Measurements from ENCODE around the gene ESR1. TPM values are rescaled to one million over a fixed set of nuclear protein-coding genes. Genes with fewer than 3 reads are reported as not detected.

The ESR1 gene
- total and polyA plus RNA-seq, 2 donors (not counting 3 experiments of a cell fraction or from before 2014, with no cell fraction given) = 0.01 TPM; not detected in 1

DNA sequence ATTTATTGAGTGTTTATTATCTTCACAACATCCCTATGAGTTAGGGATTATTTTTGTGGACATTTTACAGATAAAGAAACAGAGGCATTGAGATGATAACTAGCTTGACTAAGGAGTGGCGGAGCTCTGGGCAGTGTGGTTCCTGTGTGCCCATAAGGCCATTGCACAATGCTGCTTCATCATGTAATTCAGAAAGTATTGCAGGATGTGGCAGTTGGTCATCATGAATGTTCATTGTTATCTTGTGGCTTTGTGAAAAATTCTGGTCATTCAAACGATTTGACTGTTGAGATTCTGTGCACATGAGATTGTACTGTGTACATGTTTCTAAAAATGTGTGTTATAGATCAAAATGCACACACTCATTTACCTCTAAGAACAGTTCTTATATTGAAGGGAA, 150.8 kb downstream of the ESR1 start:
- POLR2A ChIA-PET = no interaction called here
- no peak overlapping the region for H3K9ac ChIP-seq (replicated peaks; ENCODE audit: extremely low read depth, insufficient read depth, low read length)
- H3K4me1 ChIP-seq (ENCODE audit: control insufficient read depth, extremely low read depth, insufficient read depth, low read length) = no peaks in the 10 kb centered on the region
- H3K4me3 ChIP-seq (replicated peaks in 1 of 3; ENCODE audit: insufficient read depth in 1 of 3, low read depth in 1 of 3, low read length in 3 of 3) = no peak overlapping the region
- no peak for DNase-seq (ENCODE audit: low read depth, low spot score)
- H3K79me2 ChIP-seq (ENCODE audit: control insufficient read depth, insufficient read depth, low read length) = no peaks in the 10 kb centered on the region
- H3K27ac ChIP-seq (ENCODE audit: insufficient read depth, low read depth, low read length) = no peak overlapping the region
- H3K4me2 ChIP-seq (ENCODE audit: insufficient read depth, low read length) = no peak overlapping the region
- H3K9me3 ChIP-seq (replicated peaks; ENCODE audit: control insufficient read depth, insufficient read depth, low read length) = no peaks in the 10 kb centered on the region
- BruUV-seq (replicated peaks) = no TSS peak
- intact Hi-C loops (cut with micrococcal nuclease) = no loop called here
- no peak overlapping the region for H2AFZ ChIP-seq (ENCODE audit: low read depth, low read length)
- CTCF ChIA-PET = interaction anchor here (2.3 kb wide), 1 partner anchor 167 kb away, joined by 8 read pairs; no protein-coding TSS in a partner anchor
- TF ChIP-seq, protein P1, sequence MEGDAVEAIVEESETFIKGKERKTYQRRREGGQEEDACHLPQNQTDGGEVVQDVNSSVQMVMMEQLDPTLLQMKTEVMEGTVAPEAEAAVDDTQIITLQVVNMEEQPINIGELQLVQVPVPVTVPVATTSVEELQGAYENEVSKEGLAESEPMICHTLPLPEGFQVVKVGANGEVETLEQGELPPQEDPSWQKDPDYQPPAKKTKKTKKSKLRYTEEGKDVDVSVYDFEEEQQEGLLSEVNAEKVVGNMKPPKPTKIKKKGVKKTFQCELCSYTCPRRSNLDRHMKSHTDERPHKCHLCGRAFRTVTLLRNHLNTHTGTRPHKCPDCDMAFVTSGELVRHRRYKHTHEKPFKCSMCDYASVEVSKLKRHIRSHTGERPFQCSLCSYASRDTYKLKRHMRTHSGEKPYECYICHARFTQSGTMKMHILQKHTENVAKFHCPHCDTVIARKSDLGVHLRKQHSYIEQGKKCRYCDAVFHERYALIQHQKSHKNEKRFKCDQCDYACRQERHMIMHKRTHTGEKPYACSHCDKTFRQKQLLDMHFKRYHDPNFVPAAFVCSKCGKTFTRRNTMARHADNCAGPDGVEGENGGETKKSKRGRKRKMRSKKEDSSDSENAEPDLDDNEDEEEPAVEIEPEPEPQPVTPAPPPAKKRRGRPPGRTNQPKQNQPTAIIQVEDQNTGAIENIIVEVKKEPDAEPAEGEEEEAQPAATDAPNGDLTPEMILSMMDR (IDR thresholded peaks at IDR 0.05; ENCODE audit: extremely low read depth in 1 of 2, insufficient read depth in 1 of 2, low read depth in 1 of 2, low read length in 2 of 2) = no peak
- TF ChIP-seq MYC (IDR thresholded peaks at IDR 0.05; ENCODE audit: low read depth, low read length) (no peak), POLR2AphosphoS5 (IDR thresholded peaks at IDR 0.05; ENCODE audit: insufficient read depth, low read depth, low read length) (no peak), JUN (IDR thresholded peaks at IDR 0.05; ENCODE audit: borderline replicate concordance, insufficient read depth, insufficient read length, low read depth) (no peak), GATA2 (IDR thresholded peaks at IDR 0.05; ENCODE audit: insufficient read depth, insufficient read length, low read depth, low read length) (no peak), EZH2 (IDR thresholded peaks at IDR 0.05; ENCODE audit: borderline replicate concordance, low read depth, low read length, severe bottlenecking) (no peak), POLR2A (IDR thresholded peaks at IDR 0.05; ENCODE audit: low read depth, low read length) (no peak), MAX (IDR thresholded peaks at IDR 0.05; ENCODE audit: insufficient read depth, insufficient read length) (no peak), FOS (IDR thresholded peaks at IDR 0.05; ENCODE audit: borderline replicate concordance, insufficient read depth, low read length) (no peak)
- FAIRE-seq = peak; percentile 15
- H3K9me1 ChIP-seq (replicated peaks; ENCODE audit: control insufficient read depth, extremely low read depth, insufficient read depth, low read length) = no peaks in the 10 kb centered on the region
- no peaks in the 10 kb centered on the region for H4K20me1 ChIP-seq (replicated peaks; ENCODE audit: control insufficient read depth, extremely low read depth, insufficient read depth, low read length)
- no peaks in the 10 kb centered on the region for H3K27me3 ChIP-seq (ENCODE audit: control insufficient read depth in 2 of 2, insufficient read depth in 2 of 2, low read length in 2 of 2)
- no peaks in the 10 kb centered on the region for H3K36me3 ChIP-seq (ENCODE audit: control insufficient read depth in 2 of 2, extremely low read depth in 1 of 2, insufficient read depth in 2 of 2, low read length in 2 of 2)
- dilution Hi-C loops (cut with MboI; ENCODE audit: extremely low pct_ligation_motif_present, low sequenced_read_pairs) = no loop called here
